Measurements from ENCODE around the gene VIM.

DNA sequence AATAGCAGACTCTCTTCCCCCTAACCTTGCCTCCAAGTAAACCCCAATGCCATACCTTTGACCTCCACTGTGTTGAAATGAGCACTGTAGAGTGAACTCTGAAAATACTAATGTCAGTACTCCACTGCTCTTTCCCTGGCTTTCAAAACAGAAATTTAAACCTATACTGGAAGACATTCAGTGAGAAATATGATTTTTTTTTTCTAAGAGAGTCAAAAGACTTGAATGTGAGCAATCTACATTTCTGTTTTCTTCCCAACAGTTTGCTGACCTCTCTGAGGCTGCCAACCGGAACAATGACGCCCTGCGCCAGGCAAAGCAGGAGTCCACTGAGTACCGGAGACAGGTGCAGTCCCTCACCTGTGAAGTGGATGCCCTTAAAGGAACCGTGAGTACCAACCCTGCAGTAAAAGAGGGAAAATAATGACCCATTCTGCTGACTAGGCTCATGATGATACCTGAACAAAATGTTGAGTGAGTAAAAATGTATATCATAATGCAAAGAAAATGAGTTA, 6.4 kb downstream of the VIM start:
- TF ChIP-seq, protein P1, sequence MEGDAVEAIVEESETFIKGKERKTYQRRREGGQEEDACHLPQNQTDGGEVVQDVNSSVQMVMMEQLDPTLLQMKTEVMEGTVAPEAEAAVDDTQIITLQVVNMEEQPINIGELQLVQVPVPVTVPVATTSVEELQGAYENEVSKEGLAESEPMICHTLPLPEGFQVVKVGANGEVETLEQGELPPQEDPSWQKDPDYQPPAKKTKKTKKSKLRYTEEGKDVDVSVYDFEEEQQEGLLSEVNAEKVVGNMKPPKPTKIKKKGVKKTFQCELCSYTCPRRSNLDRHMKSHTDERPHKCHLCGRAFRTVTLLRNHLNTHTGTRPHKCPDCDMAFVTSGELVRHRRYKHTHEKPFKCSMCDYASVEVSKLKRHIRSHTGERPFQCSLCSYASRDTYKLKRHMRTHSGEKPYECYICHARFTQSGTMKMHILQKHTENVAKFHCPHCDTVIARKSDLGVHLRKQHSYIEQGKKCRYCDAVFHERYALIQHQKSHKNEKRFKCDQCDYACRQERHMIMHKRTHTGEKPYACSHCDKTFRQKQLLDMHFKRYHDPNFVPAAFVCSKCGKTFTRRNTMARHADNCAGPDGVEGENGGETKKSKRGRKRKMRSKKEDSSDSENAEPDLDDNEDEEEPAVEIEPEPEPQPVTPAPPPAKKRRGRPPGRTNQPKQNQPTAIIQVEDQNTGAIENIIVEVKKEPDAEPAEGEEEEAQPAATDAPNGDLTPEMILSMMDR (conservative IDR thresholded peaks at IDR 0.05; ENCODE audit: low read depth, low read length): no peak
- TF ChIP-seq POLR2A (IDR thresholded peaks at IDR 0.05; ENCODE audit: low read depth, low read length): no peak; the same call in 1 of the 2 replicates

Data from IMR-90 (cell line).